Bronchial epithelial cell (primary cell): Measurements from ENCODE around the gene SDHAF2. TPM values are rescaled to one million over a fixed set of nuclear protein-coding genes. Genes with fewer than 3 reads are reported as not detected.

ENCODE experiments used
- DNase-seq: peaks from one replicate; pipeline ENCODE4 v3.0.0-alpha.2; 2010; ENCODE audit warnings: low read depth
- FAIRE-seq: peaks from 2 replicates; lab custom pipeline; 2011; peaks lifted over from hg19 to GRCh38; lab: Jason Lieb, UNC
- H3K27me3 ChIP-seq: 2 replicates; pipeline ENCODE4 v1.5.1; 2011; ENCODE audit warnings: low read length; ENCODE audit not compliant: control insufficient read depth, insufficient read depth
- H3K36me3 ChIP-seq: 2 replicates; pipeline ENCODE4 v1.5.1; 2011; ENCODE audit warnings: low read length; ENCODE audit not compliant: control insufficient read depth, insufficient read depth
- H3K4me3 ChIP-seq: 2 replicates; pipeline ENCODE4 v1.5.1; 2011; ENCODE audit warnings: mild to moderate bottlenecking, low read depth, low read length, control low read depth
- CTCF ChIP-seq: IDR thresholded peaks from 2 replicates; pipeline ENCODE4 v1.5.1; 2011; ENCODE audit warnings: mild to moderate bottlenecking, moderate library complexity, low read length, control low read depth, inconsistent platforms; ENCODE audit not compliant: insufficient read depth, severe bottlenecking
- total RNA-seq: library from RNA; depleted of rRNA; stranded (reverse); fragments of >200 nt; gene quantifications from 2 replicates; pipeline ENCODE4 v1.2.1, GENCODE V29; 2014

Gene SDHAF2
- total RNA-seq, 1 donor from 2014 or later = 35.3 TPM

- DNase-seq (no peak), FAIRE-seq (no peak)
- peaks cover 5% of the 10 kb centered on the region for H3K36me3 ChIP-seq
- no peaks in the 10 kb centered on the region for H3K27me3 ChIP-seq
- no peak for TF ChIP-seq CTCF
- no peak overlapping the region for H3K4me3 ChIP-seq
These were observed 42.4 kb downstream of the SDHAF2 start for GRCh38 chr11:61472282-61472681.

GRCh38 chr11:61472868-61473267, 42.9 kb downstream of the SDHAF2 start:
- no peak for DNase-seq
- FAIRE-seq = no peak
- Histone ChIP-seq H3K4me3 (no peak overlapping the region), H3K27me3 (no peaks in the 10 kb centered on the region), H3K36me3 (peaks cover 5% of the 10 kb centered on the region)
- TF ChIP-seq CTCF = no peak

GRCh38 chr11:61473370-61474012, 43.6 kb downstream of the SDHAF2 start:
- peak; percentile 78 for DNase-seq
- no peak for TF ChIP-seq CTCF
- peaks cover 1% of the 10 kb centered on the region for H3K27me3 ChIP-seq
- no peak for FAIRE-seq
- no peak overlapping the region for H3K4me3 ChIP-seq
- peaks cover 5% of the 10 kb centered on the region for H3K36me3 ChIP-seq

GRCh38 chr11:61474013-61474643, 44.2 kb downstream of the SDHAF2 start:
- FAIRE-seq = peak; percentile 36
- Histone ChIP-seq H3K27me3 (peaks cover 1% of the 10 kb centered on the region), H3K4me3 (no peak overlapping the region), H3K36me3 (peaks cover 5% of the 10 kb centered on the region)
- no peak for TF ChIP-seq CTCF
- DNase-seq = no peak

- Histone ChIP-seq H3K36me3 (peaks cover 5% of the 10 kb centered on the region), H3K27me3 (peaks cover 1% of the 10 kb centered on the region), H3K4me3 (no peak overlapping the region)
- DNase-seq (no peak), FAIRE-seq (no peak)
- no peak for TF ChIP-seq CTCF
These were observed 45.5 kb downstream of the SDHAF2 start for GRCh38 chr11:61475433-61475832.

- Histone ChIP-seq H3K4me3 (no peak overlapping the region), H3K36me3 (peaks cover 2% of the 10 kb centered on the region), H3K27me3 (peaks cover 1% of the 10 kb centered on the region)
- TF ChIP-seq CTCF = no peak
- DNase-seq = no peak
- FAIRE-seq = no peak
These were observed 46.4 kb downstream of the SDHAF2 start for GRCh38 chr11:61476371-61476770.
